IMR-90 (cell line): Measurements from ENCODE around the gene PATJ.

ENCODE experiments used
- FOS ChIP-seq: fragments of 150-350 bp; IDR thresholded peaks from 2 replicates; pipeline ENCODE4 v1.6.1; 2016; ENCODE audit warnings: low read depth, low read length
- NFE2L2 ChIP-seq: fragments of 150-350 bp; IDR thresholded peaks from 2 replicates; pipeline ENCODE4 v1.6.1; 2016; ENCODE audit warnings: low read depth, mild to moderate bottlenecking, low read length
- RFX5 ChIP-seq: IDR thresholded peaks from 2 replicates; pipeline ENCODE4 v1.8.0; 2012; ENCODE audit warnings: low read depth, mild to moderate bottlenecking, low read length, moderate library complexity
- SMC3 ChIP-seq: fragments of 150-350 bp; IDR thresholded peaks from 2 replicates; pipeline ENCODE4 v1.6.1; 2016; ENCODE audit warnings: low read depth, mild to moderate bottlenecking, antibody characterized with exemption, low read length, moderate library complexity
- TF ChIP-seq, protein P1 (sequence below): fragments of 150-350 bp; IDR thresholded peaks from 2 replicates; pipeline ENCODE4 v1.6.1; 2017; ENCODE audit warnings: mild to moderate bottlenecking, antibody characterized with exemption, low read length, low read depth
- TF ChIP-seq, protein P2 (sequence below): conservative IDR thresholded peaks from 2 replicates; pipeline ENCODE4 v1.5.1; 2012; ENCODE audit warnings: mild to moderate bottlenecking, low read depth, low read length, improper control_type of control experiment

DNA sequence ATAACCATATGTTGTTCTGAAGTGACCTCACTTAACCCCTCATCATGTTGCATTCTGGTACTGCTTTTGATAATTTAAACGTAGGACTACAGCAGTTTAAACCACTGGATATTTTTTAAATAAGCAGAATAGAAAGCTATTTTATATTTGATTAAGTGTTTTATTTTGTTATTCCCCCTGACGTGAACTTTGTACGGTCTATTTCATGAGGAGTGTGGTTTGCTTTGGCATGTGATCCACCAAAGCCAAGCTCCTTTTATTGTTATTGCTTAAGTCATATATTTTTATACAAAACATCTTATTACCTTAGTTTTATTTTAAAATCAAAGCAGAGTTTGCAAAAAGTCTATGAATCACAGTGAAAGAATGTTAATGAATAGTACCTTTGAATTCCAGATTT, 351.0 kb downstream of the PATJ start:
- TF ChIP-seq, protein P1, sequence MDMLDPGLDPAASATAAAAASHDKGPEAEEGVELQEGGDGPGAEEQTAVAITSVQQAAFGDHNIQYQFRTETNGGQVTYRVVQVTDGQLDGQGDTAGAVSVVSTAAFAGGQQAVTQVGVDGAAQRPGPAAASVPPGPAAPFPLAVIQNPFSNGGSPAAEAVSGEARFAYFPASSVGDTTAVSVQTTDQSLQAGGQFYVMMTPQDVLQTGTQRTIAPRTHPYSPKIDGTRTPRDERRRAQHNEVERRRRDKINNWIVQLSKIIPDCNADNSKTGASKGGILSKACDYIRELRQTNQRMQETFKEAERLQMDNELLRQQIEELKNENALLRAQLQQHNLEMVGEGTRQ: no peak
- no peak for TF ChIP-seq RFX5
- TF ChIP-seq SMC3: no peak
- TF ChIP-seq, protein P2, sequence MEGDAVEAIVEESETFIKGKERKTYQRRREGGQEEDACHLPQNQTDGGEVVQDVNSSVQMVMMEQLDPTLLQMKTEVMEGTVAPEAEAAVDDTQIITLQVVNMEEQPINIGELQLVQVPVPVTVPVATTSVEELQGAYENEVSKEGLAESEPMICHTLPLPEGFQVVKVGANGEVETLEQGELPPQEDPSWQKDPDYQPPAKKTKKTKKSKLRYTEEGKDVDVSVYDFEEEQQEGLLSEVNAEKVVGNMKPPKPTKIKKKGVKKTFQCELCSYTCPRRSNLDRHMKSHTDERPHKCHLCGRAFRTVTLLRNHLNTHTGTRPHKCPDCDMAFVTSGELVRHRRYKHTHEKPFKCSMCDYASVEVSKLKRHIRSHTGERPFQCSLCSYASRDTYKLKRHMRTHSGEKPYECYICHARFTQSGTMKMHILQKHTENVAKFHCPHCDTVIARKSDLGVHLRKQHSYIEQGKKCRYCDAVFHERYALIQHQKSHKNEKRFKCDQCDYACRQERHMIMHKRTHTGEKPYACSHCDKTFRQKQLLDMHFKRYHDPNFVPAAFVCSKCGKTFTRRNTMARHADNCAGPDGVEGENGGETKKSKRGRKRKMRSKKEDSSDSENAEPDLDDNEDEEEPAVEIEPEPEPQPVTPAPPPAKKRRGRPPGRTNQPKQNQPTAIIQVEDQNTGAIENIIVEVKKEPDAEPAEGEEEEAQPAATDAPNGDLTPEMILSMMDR: no peak
- TF ChIP-seq FOS: no peak
- TF ChIP-seq NFE2L2: no peak
